ENCODE measurements around the gene ZDHHC15. TPM values are rescaled to one million over a fixed set of nuclear protein-coding genes. Genes with fewer than 3 reads are reported as not detected.
"Not testable (repeated sequence)": the region's sequence is repeated elsewhere in the genome, so short reads cannot be mapped to it uniquely, and the experiment has no call there.

ZDHHC15 gene
- total RNA-seq, 4 donors from 2014 or later = 0.45 to 1.4 (median 0.93) TPM

DNA sequence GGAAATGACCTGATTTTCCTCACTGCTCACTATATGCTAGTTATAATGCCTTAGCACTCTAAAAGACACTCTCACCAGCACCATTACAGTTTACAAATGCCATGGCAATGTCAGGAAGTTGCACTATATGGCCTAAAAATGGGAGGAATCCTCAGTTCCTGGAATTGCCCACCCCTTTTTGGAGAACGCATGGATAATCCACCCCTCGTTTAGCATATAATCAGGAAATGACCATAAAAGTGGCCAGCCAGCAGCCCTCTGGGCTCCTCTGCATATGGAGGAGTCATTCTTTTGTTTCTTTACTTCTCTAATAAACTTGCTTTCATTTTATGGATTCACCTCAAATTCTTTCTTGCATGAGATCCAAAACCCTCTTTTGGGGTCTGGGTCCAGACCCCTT lies 156.0 kb downstream of the ZDHHC15 start:
- WGBS = 80% methylated on average over 2 of the region's 2 CpGs
- Histone ChIP-seq H3K27me3 (no peaks in the 10 kb centered on the region), H3K4me1 (no peaks in the 10 kb centered on the region), H3K9me3 (no peaks in the 10 kb centered on the region), H3K4me3 (no peak overlapping the region), H3K27ac (no peak overlapping the region), H3K36me3 (no peaks in the 10 kb centered on the region)
- DNase-seq (ENCODE audit: low spot score in 2 of 2) = no peak
- TF ChIP-seq POLR2AphosphoS5 (IDR thresholded peaks at IDR 0.05) (no peak), POLR2A (IDR thresholded peaks at IDR 0.05) (no peak), EP300 (IDR thresholded peaks at IDR 0.05) (no peak), CTCF (IDR thresholded peaks at IDR 0.05) (no peak)

GRCh38 chrX:75365243-75365975 lies 157.4 kb downstream of the ZDHHC15 start:
- no peaks in the 10 kb centered on the region for H3K9me3 ChIP-seq
- no peaks in the 10 kb centered on the region for H3K27me3 ChIP-seq
- no peak overlapping the region for H3K4me3 ChIP-seq
- 80% methylated on average over 1 of the region's 1 CpG for WGBS
- H3K36me3 ChIP-seq = no peaks in the 10 kb centered on the region
- no peak overlapping the region for H3K27ac ChIP-seq
- no peak for TF ChIP-seq POLR2AphosphoS5 (IDR thresholded peaks at IDR 0.05)
- TF ChIP-seq EP300 (IDR thresholded peaks at IDR 0.05) = no peak
- no peak for TF ChIP-seq POLR2A (IDR thresholded peaks at IDR 0.05)
- TF ChIP-seq CTCF (IDR thresholded peaks at IDR 0.05) = no peak
- no peak for DNase-seq (ENCODE audit: low spot score in 2 of 2)
- H3K4me1 ChIP-seq = no peaks in the 10 kb centered on the region

- Histone ChIP-seq H3K36me3 (no peaks in the 10 kb centered on the region), H3K27ac (no peak overlapping the region), H3K9me3 (no peaks in the 10 kb centered on the region), H3K27me3 (no peaks in the 10 kb centered on the region), H3K4me3 (no peak overlapping the region), H3K4me1 (no peaks in the 10 kb centered on the region)
- TF ChIP-seq POLR2AphosphoS5 (IDR thresholded peaks at IDR 0.05) = no peak
- TF ChIP-seq CTCF (IDR thresholded peaks at IDR 0.05) = no peak
- TF ChIP-seq POLR2A (IDR thresholded peaks at IDR 0.05) = no peak
- no peak for TF ChIP-seq EP300 (IDR thresholded peaks at IDR 0.05)
- DNase-seq (ENCODE audit: low spot score in 2 of 2) = no peak
Observed at GRCh38 chrX:75361788-75362187, 161.0 kb downstream of the ZDHHC15 start.

DNA sequence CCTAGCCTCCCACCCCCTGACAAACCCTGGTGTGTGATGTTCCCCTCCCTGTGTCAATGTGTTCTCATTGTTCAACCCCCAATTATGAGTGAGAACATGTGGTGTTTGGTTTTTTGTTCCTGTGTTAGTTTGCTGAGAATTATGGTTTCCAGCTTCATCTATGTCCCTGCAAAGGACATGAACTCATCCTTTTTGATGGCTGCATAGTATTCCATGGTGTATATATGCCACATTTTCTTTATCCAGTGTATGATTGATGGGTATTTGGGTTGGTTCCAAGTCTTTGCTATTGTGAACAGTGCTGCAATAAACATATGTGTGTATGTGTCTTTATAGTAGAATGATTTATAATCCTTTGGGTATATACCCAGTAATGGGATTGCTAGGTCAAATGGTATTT lies 174.2 kb downstream of the ZDHHC15 start:
- not testable (repeated sequence) for DNase-seq (ENCODE audit: low spot score in 2 of 2); H3K4me3 ChIP-seq; H3K9me3 ChIP-seq; H3K36me3 ChIP-seq; H3K4me1 ChIP-seq; H3K27ac ChIP-seq; H3K27me3 ChIP-seq

- TF ChIP-seq POLR2AphosphoS5 (IDR thresholded peaks at IDR 0.05) (no peak), EP300 (IDR thresholded peaks at IDR 0.05) (no peak), CTCF (IDR thresholded peaks at IDR 0.05) (no peak), POLR2A (IDR thresholded peaks at IDR 0.05) (no peak)
- Histone ChIP-seq H3K9me3 (no peaks in the 10 kb centered on the region), H3K4me1 (no peaks in the 10 kb centered on the region), H3K4me3 (no peak overlapping the region), H3K27ac (no peak overlapping the region), H3K36me3 (peaks cover 4% of the 10 kb centered on the region), H3K27me3 (no peaks in the 10 kb centered on the region)
- WGBS = 42% methylated on average over 2 of the region's 2 CpGs
- DNase-seq (ENCODE audit: low spot score in 2 of 2) = no peak
Observed at GRCh38 chrX:75337525-75337924, 185.3 kb downstream of the ZDHHC15 start.

DNA sequence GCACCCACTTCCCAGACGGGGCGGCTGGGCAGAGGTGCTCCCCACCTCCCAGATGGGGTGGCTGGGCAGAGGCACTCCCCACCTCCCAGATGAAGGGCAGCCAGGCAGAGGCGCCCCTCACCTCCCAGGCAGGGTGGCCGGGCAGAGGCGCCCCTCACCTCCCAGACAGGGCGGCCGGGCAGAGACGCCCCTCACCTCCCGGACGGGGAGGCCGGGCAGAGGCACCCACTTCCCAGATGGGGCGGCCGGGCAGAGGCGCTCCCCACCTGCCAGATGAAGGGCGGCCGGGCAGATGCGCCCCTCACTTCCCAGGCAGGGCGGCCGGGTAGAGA lies 187.7 kb downstream of the ZDHHC15 start:
- TF ChIP-seq CTCF (IDR thresholded peaks at IDR 0.05) = no peak
- Histone ChIP-seq H3K4me1 (no peaks in the 10 kb centered on the region), H3K9me3 (no peaks in the 10 kb centered on the region), H3K27me3 (no peaks in the 10 kb centered on the region), H3K36me3 (peaks cover 4% of the 10 kb centered on the region), H3K27ac (no peak overlapping the region), H3K4me3 (no peak overlapping the region)
- no peak for DNase-seq (ENCODE audit: low spot score in 2 of 2)
- 84% methylated on average over 10 of the region's 19 CpGs for WGBS

DNA sequence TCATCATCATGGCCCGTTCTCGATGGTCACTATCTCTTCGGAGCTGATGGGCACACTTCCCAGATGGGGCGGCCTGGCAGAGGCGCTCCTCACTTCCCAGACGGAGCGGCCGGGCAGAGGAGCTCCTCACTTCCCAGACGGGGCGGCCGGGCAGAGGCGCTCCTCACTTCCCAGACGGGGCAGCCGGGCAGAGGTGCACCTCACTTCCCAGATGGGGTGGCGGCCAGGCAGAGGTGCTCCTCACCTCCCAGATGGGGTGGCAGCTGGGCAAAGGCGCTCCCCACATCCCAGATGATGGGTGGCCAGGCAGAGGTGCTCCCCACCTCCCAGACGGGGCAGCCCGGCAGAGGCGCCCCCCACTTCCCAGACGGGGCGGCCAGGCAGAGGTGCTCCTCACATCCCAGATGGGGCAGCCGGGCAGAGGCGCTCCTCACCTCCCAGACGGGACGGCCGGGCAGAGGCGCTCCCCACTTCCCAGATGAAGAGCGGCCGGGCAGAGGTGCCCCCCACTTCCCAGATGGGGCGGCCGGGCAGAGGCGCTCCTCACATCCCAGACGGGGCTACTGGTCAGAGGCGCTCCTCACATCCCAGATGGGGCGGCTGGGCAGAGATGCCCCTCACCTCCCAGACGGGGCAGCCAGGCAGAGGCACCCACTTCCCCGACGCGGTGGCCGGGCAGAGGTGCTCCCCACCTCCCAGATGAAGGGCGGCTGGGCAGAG lies 188.3 kb downstream of the ZDHHC15 start:
- not testable (repeated sequence) for H3K36me3 ChIP-seq; H3K4me1 ChIP-seq; H3K27ac ChIP-seq; H3K9me3 ChIP-seq; DNase-seq (ENCODE audit: low spot score in 2 of 2); H3K4me3 ChIP-seq; H3K27me3 ChIP-seq
- 91% methylated on average over 21 of the region's 41 CpGs for WGBS
